ENCODE data around the gene GRAP.
"Not testable (repeated sequence)": the region's sequence is repeated elsewhere in the genome, so short reads cannot be mapped to it uniquely, and the experiment has no call there.

Gene GRAP

GRCh38 chr17:19070318-19071168 is 23.8 kb upstream of the GRAP start:
- H2AFZ ChIP-seq (ENCODE audit: low read depth, low read length); H3K4me3 ChIP-seq (ENCODE audit: low read depth in 1 of 2, low read length in 2 of 2); H3K36me3 ChIP-seq (ENCODE audit: insufficient read depth, low read length); H3K27me3 ChIP-seq (ENCODE audit: insufficient read depth, low read length, poor library complexity); DNase-seq; H3K4me2 ChIP-seq (ENCODE audit: insufficient read depth, low read length); H3K4me1 ChIP-seq (ENCODE audit: insufficient read depth, low read length); H3K9ac ChIP-seq (ENCODE audit: low read depth, low read length); H3K9me3 ChIP-seq (ENCODE audit: insufficient read depth, low read length, severe bottlenecking); H3K79me2 ChIP-seq (ENCODE audit: insufficient read depth, low read length); H4K20me1 ChIP-seq (ENCODE audit: insufficient read depth, low read length); H3K27ac ChIP-seq (ENCODE audit: low read length): not testable (repeated sequence)
- ATAC-seq (ENCODE audit: insufficient read depth, low read depth) = peak; percentile 97

- not testable (repeated sequence) for H3K79me2 ChIP-seq (ENCODE audit: insufficient read depth, low read length); H4K20me1 ChIP-seq (ENCODE audit: insufficient read depth, low read length); H3K4me3 ChIP-seq (ENCODE audit: low read depth in 1 of 2, low read length in 2 of 2); H3K9me3 ChIP-seq (ENCODE audit: insufficient read depth, low read length, severe bottlenecking); H2AFZ ChIP-seq (ENCODE audit: low read depth, low read length); H3K9ac ChIP-seq (ENCODE audit: low read depth, low read length); H3K27ac ChIP-seq (ENCODE audit: low read length); H3K4me1 ChIP-seq (ENCODE audit: insufficient read depth, low read length); H3K27me3 ChIP-seq (ENCODE audit: insufficient read depth, low read length, poor library complexity); H3K36me3 ChIP-seq (ENCODE audit: insufficient read depth, low read length); H3K4me2 ChIP-seq (ENCODE audit: insufficient read depth, low read length); ATAC-seq (ENCODE audit: insufficient read depth, low read depth)
- DNase-seq = peak; percentile 21
Measured at GRCh38 chr17:19064378-19064777, 17.6 kb upstream of the GRAP start.

GRCh38 chr17:19063326-19063956 is 16.7 kb upstream of the GRAP start:
- H3K4me3 ChIP-seq (ENCODE audit: low read depth in 1 of 2, low read length in 2 of 2); H3K79me2 ChIP-seq (ENCODE audit: insufficient read depth, low read length); H3K9me3 ChIP-seq (ENCODE audit: insufficient read depth, low read length, severe bottlenecking); H4K20me1 ChIP-seq (ENCODE audit: insufficient read depth, low read length); H2AFZ ChIP-seq (ENCODE audit: low read depth, low read length); H3K27ac ChIP-seq (ENCODE audit: low read length); H3K4me2 ChIP-seq (ENCODE audit: insufficient read depth, low read length); H3K27me3 ChIP-seq (ENCODE audit: insufficient read depth, low read length, poor library complexity); H3K4me1 ChIP-seq (ENCODE audit: insufficient read depth, low read length); H3K9ac ChIP-seq (ENCODE audit: low read depth, low read length); DNase-seq; H3K36me3 ChIP-seq (ENCODE audit: insufficient read depth, low read length): not testable (repeated sequence)
- ATAC-seq (ENCODE audit: insufficient read depth, low read depth) = peak; percentile 13; the same call in 1 of the 3 replicates

GRCh38 chr17:19062718-19063325 is 16.1 kb upstream of the GRAP start:
- H3K9ac ChIP-seq (ENCODE audit: low read depth, low read length); H3K9me3 ChIP-seq (ENCODE audit: insufficient read depth, low read length, severe bottlenecking); H3K4me2 ChIP-seq (ENCODE audit: insufficient read depth, low read length); H4K20me1 ChIP-seq (ENCODE audit: insufficient read depth, low read length); DNase-seq; H3K79me2 ChIP-seq (ENCODE audit: insufficient read depth, low read length); H3K27ac ChIP-seq (ENCODE audit: low read length); H3K4me3 ChIP-seq (ENCODE audit: low read depth in 1 of 2, low read length in 2 of 2); H3K27me3 ChIP-seq (ENCODE audit: insufficient read depth, low read length, poor library complexity); H3K36me3 ChIP-seq (ENCODE audit: insufficient read depth, low read length); H3K4me1 ChIP-seq (ENCODE audit: insufficient read depth, low read length); H2AFZ ChIP-seq (ENCODE audit: low read depth, low read length): not testable (repeated sequence)
- peak; percentile 60 for ATAC-seq (ENCODE audit: insufficient read depth, low read depth)

- H3K9ac ChIP-seq (ENCODE audit: low read depth, low read length); H4K20me1 ChIP-seq (ENCODE audit: insufficient read depth, low read length); H2AFZ ChIP-seq (ENCODE audit: low read depth, low read length); H3K9me3 ChIP-seq (ENCODE audit: insufficient read depth, low read length, severe bottlenecking); H3K4me1 ChIP-seq (ENCODE audit: insufficient read depth, low read length); H3K36me3 ChIP-seq (ENCODE audit: insufficient read depth, low read length); H3K4me2 ChIP-seq (ENCODE audit: insufficient read depth, low read length); H3K79me2 ChIP-seq (ENCODE audit: insufficient read depth, low read length); H3K27ac ChIP-seq (ENCODE audit: low read length); H3K27me3 ChIP-seq (ENCODE audit: insufficient read depth, low read length, poor library complexity); H3K4me3 ChIP-seq (ENCODE audit: low read depth in 1 of 2, low read length in 2 of 2): not testable (repeated sequence)
- DNase-seq = peak; percentile 96
- ATAC-seq (ENCODE audit: insufficient read depth, low read depth) = peak; percentile 75
Measured at GRCh38 chr17:19062009-19062717, 15.4 kb upstream of the GRAP start.

- not testable (repeated sequence) for H3K9me3 ChIP-seq (ENCODE audit: insufficient read depth, low read length, severe bottlenecking); H3K79me2 ChIP-seq (ENCODE audit: insufficient read depth, low read length); H3K4me3 ChIP-seq (ENCODE audit: low read depth in 1 of 2, low read length in 2 of 2); H3K27me3 ChIP-seq (ENCODE audit: insufficient read depth, low read length, poor library complexity); H3K4me2 ChIP-seq (ENCODE audit: insufficient read depth, low read length); H3K36me3 ChIP-seq (ENCODE audit: insufficient read depth, low read length); H4K20me1 ChIP-seq (ENCODE audit: insufficient read depth, low read length); DNase-seq; H3K9ac ChIP-seq (ENCODE audit: low read depth, low read length); H3K4me1 ChIP-seq (ENCODE audit: insufficient read depth, low read length); H3K27ac ChIP-seq (ENCODE audit: low read length); H2AFZ ChIP-seq (ENCODE audit: low read depth, low read length)
- ATAC-seq (ENCODE audit: insufficient read depth, low read depth) = peak; percentile 82
Measured at GRCh38 chr17:19055447-19055846, 8.7 kb upstream of the GRAP start.

GRCh38 chr17:19048826-19049225 is 2.1 kb upstream of the GRAP start:
- not testable (repeated sequence) for H3K4me2 ChIP-seq (ENCODE audit: insufficient read depth, low read length); H3K4me1 ChIP-seq (ENCODE audit: insufficient read depth, low read length); H3K9ac ChIP-seq (ENCODE audit: low read depth, low read length); H3K27me3 ChIP-seq (ENCODE audit: insufficient read depth, low read length, poor library complexity); H4K20me1 ChIP-seq (ENCODE audit: insufficient read depth, low read length); ATAC-seq (ENCODE audit: insufficient read depth, low read depth); H3K79me2 ChIP-seq (ENCODE audit: insufficient read depth, low read length); H3K9me3 ChIP-seq (ENCODE audit: insufficient read depth, low read length, severe bottlenecking); H3K4me3 ChIP-seq (ENCODE audit: low read depth in 1 of 2, low read length in 2 of 2); DNase-seq; H3K27ac ChIP-seq (ENCODE audit: low read length); H2AFZ ChIP-seq (ENCODE audit: low read depth, low read length); H3K36me3 ChIP-seq (ENCODE audit: insufficient read depth, low read length)

- not testable (repeated sequence) for ATAC-seq (ENCODE audit: insufficient read depth, low read depth); H2AFZ ChIP-seq (ENCODE audit: low read depth, low read length); H3K79me2 ChIP-seq (ENCODE audit: insufficient read depth, low read length); H3K27me3 ChIP-seq (ENCODE audit: insufficient read depth, low read length, poor library complexity); H4K20me1 ChIP-seq (ENCODE audit: insufficient read depth, low read length); H3K9me3 ChIP-seq (ENCODE audit: insufficient read depth, low read length, severe bottlenecking); H3K4me3 ChIP-seq (ENCODE audit: low read depth in 1 of 2, low read length in 2 of 2); H3K36me3 ChIP-seq (ENCODE audit: insufficient read depth, low read length); DNase-seq; H3K27ac ChIP-seq (ENCODE audit: low read length); H3K4me2 ChIP-seq (ENCODE audit: insufficient read depth, low read length); H3K4me1 ChIP-seq (ENCODE audit: insufficient read depth, low read length); H3K9ac ChIP-seq (ENCODE audit: low read depth, low read length)
Measured at GRCh38 chr17:19047510-19047909, 753 bp upstream of the GRAP start.

All from DND-41 (cell line).